Smooth muscle cell (in vitro differentiated cells): ENCODE measurements around the gene PRM1. TPM values are rescaled to one million over a fixed set of nuclear protein-coding genes. Genes with fewer than 3 reads are reported as not detected.
"Not testable (repeated sequence)": the region's sequence is repeated elsewhere in the genome, so short reads cannot be mapped to it uniquely, and the experiment has no call there.

Experiments used
- DNase-seq: peaks from one replicate; lab custom pipeline; 2025; ENCODE audit not compliant: unreplicated experiment; lab: John Stamatoyannopoulos, UW
- H2AFZ ChIP-seq: fragments of 200-600 bp; sonication (generic); 2 replicates; pipeline ENCODE4 v1.6.0; 2016; ENCODE audit warnings: antibody characterized with exemption, low read depth, mild to moderate bottlenecking
- H3F3A ChIP-seq: fragments of 200-600 bp; sonication (generic); 2 replicates; pipeline ENCODE4 v1.6.0; 2017; ENCODE audit warnings: antibody characterized with exemption, low read depth
- H3K27ac ChIP-seq: fragments of 200-600 bp; sonication (generic); 2 replicates; pipeline ENCODE4 v1.5.1; 2016; ENCODE audit warnings: low read depth, mild to moderate bottlenecking
- H3K27me3 ChIP-seq: fragments of 200-600 bp; sonication (generic); 2 replicates; pipeline ENCODE4 v1.6.1; 2016; ENCODE audit warnings: low read depth, mild to moderate bottlenecking
- H3K36me3 ChIP-seq: fragments of 200-600 bp; sonication (generic); 2 replicates; pipeline ENCODE4 v1.5.1; 2016; ENCODE audit warnings: low read depth
- H3K4me1 ChIP-seq: fragments of 200-600 bp; sonication (generic); 2 replicates; pipeline ENCODE4 v1.5.1; 2016; ENCODE audit warnings: low read depth
- H3K4me2 ChIP-seq: fragments of 200-600 bp; sonication (generic); 2 replicates; pipeline ENCODE4 v1.6.0; 2016; ENCODE audit warnings: mild to moderate bottlenecking
- H3K4me3 ChIP-seq: fragments of 200-600 bp; sonication (generic); 2 replicates; pipeline ENCODE4 v1.5.1; 2016; ENCODE audit warnings: mild to moderate bottlenecking
- H3K79me2 ChIP-seq: fragments of 200-600 bp; sonication (generic); 2 replicates; pipeline ENCODE4 v1.6.0; 2016; ENCODE audit warnings: low read depth, mild to moderate bottlenecking
- H3K9ac ChIP-seq: fragments of 200-600 bp; sonication (generic); 2 replicates; pipeline ENCODE4 v1.6.0; 2016; ENCODE audit warnings: low read depth
- H3K9me3 ChIP-seq: fragments of 200-600 bp; sonication (generic); replicated peaks from 2 replicates; pipeline ENCODE4 v1.5.1; 2016; ENCODE audit warnings: low read depth
- H4K20me1 ChIP-seq: fragments of 200-600 bp; sonication (generic); 2 replicates; pipeline ENCODE4 v1.6.0; 2016; ENCODE audit warnings: low read depth
- CTCF ChIP-seq: fragments of 200-600 bp; sonication (generic); IDR thresholded peaks from 2 replicates; pipeline ENCODE4 v1.5.1; 2017; ENCODE audit warnings: borderline replicate concordance, mild to moderate bottlenecking, antibody characterized with exemption; ENCODE audit not compliant: insufficient read depth, poor library complexity, severe bottlenecking
- WGBS: methylation state at CpG from one replicate; pipeline ENCODE4 v1.1.7; 2016; ENCODE audit warnings: low lambda C conversion rate; 5-methylcytosine and 5-hydroxymethylcytosine counted together
- polyA plus RNA-seq: library from polyadenylated mRNA; unstranded; fragments of >200 nt; fragmentation: Nextera tagmentation; extraction: Ambion mirVana; gene quantifications from 2 replicates; pipeline ENCODE4 v1.2.1, GENCODE V29; 2016
- total RNA-seq: library from RNA; depleted of rRNA; stranded (reverse); fragments of >200 nt; gene quantifications from 2 replicates; pipeline ENCODE4 v1.2.3, GENCODE V29; 2014

Gene PRM1
- total and polyA plus RNA-seq, 2 experiments from 2014 or later: not detected

- no peak for DNase-seq
- no peak overlapping the region for H2AFZ ChIP-seq
- H3K27me3 ChIP-seq: no peaks in the 10 kb centered on the region
- no peaks in the 10 kb centered on the region for H4K20me1 ChIP-seq
- no peaks in the 10 kb centered on the region for H3F3A ChIP-seq
- no peak overlapping the region for H3K4me3 ChIP-seq
- no peaks in the 10 kb centered on the region for H3K79me2 ChIP-seq
- WGBS: 91% methylated on average over 8 of the region's 8 CpGs
- H3K4me2 ChIP-seq: no peak overlapping the region
- no peak overlapping the region for H3K9ac ChIP-seq
- no peaks in the 10 kb centered on the region for H3K9me3 ChIP-seq
- no peak overlapping the region for H3K27ac ChIP-seq
- H3K36me3 ChIP-seq: no peaks in the 10 kb centered on the region
- no peak for TF ChIP-seq CTCF
- H3K4me1 ChIP-seq: peaks cover 11% of the 10 kb centered on the region
Measured at GRCh38 chr16:11290102-11290893, 9.2 kb upstream of the PRM1 start.

GRCh38 chr16:11289696-11290095, 8.6 kb upstream of the PRM1 start:
- not testable (repeated sequence) for H3K9ac ChIP-seq, H3K9me3 ChIP-seq, H3K4me2 ChIP-seq

GRCh38 chr16:11289202-11289601, 8.1 kb upstream of the PRM1 start:
- Histone ChIP-seq H3K27me3 (no peaks in the 10 kb centered on the region), H2AFZ (no peak overlapping the region), H3K36me3 (no peaks in the 10 kb centered on the region), H3K4me3 (no peak overlapping the region), H3K4me2 (no peak overlapping the region), H3K9me3 (no peaks in the 10 kb centered on the region), H3K27ac (no peak overlapping the region), H3K9ac (no peak overlapping the region), H3F3A (no peaks in the 10 kb centered on the region), H3K79me2 (no peaks in the 10 kb centered on the region), H3K4me1 (peaks cover 11% of the 10 kb centered on the region), H4K20me1 (no peaks in the 10 kb centered on the region)
- TF ChIP-seq CTCF: no peak
- 96% methylated on average over 2 of the region's 2 CpGs for WGBS
- DNase-seq: no peak

More at GRCh38 chr16:11289696-11290095, 8.6 kb upstream of the PRM1 start:
- H3K27me3 ChIP-seq, H3K79me2 ChIP-seq, H3F3A ChIP-seq, H2AFZ ChIP-seq, DNase-seq, H4K20me1 ChIP-seq, H3K27ac ChIP-seq, H3K36me3 ChIP-seq, H3K4me3 ChIP-seq: not testable (repeated sequence)
- 95% methylated on average over 4 of the region's 4 CpGs for WGBS
- peaks cover 11% of the 10 kb centered on the region for H3K4me1 ChIP-seq

GRCh38 chr16:11285842-11286241, 4.7 kb upstream of the PRM1 start:
- no peaks in the 10 kb centered on the region for H4K20me1 ChIP-seq
- H3K27me3 ChIP-seq: no peaks in the 10 kb centered on the region
- no peak overlapping the region for H2AFZ ChIP-seq
- H3F3A ChIP-seq: no peaks in the 10 kb centered on the region
- no peak overlapping the region for H3K4me2 ChIP-seq
- no peak overlapping the region for H3K27ac ChIP-seq
- no peak overlapping the region for H3K4me3 ChIP-seq
- no peak for TF ChIP-seq CTCF
- no peaks in the 10 kb centered on the region for H3K79me2 ChIP-seq
- peaks cover 2% of the 10 kb centered on the region for H3K4me1 ChIP-seq
- no peak overlapping the region for H3K9ac ChIP-seq
- H3K9me3 ChIP-seq: no peaks in the 10 kb centered on the region
- no peak for DNase-seq
- no peaks in the 10 kb centered on the region for H3K36me3 ChIP-seq
- 92% methylated on average over 2 of the region's 2 CpGs for WGBS
